Raji (cell line): ENCODE results near the gene PIGR.

Experiments
- POLR2A ChIP-seq: IDR thresholded peaks from 2 replicates; pipeline ENCODE4 v1.6.1; 2011; ENCODE audit warnings: low read depth, low read length, control low read depth; ENCODE audit not compliant: insufficient read depth

PIGR gene

DNA sequence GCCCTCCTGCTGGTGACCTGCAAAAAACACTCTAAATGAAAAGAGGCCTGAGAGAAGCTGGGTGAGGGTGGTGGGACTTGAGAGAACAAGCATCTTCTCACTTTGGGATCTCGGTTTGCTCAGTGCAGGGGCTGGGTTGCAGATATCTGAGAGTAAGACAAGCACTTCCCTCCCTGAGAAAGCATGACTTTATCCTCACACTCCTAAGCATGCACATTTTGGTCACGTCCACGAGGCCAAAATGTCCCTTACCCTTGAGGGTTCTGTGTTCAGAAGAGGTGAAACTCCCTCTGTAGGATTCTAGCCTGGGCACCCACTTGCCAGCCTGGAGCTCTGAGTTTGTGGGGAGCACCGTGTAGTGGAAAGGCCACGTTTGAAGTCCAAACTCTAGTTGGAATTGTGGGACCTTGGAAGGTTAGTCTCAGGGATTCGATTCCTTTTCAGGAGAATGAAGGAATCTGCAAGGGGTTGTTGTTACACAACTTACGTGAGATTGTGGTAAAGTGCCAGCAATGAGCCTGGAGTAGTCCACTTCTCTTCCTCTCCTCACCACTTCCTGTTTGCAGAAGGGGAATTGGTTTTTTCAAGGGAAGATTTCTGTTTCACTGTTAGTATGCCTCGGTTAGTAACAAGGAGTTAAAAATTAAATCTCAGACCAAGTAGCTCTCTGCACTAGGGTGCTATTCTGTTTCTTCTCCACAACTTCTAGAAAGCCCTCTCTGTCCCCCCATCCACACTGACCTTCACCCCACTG lies 21.0 kb upstream of the PIGR start:
- no peak for TF ChIP-seq POLR2A

DNA sequence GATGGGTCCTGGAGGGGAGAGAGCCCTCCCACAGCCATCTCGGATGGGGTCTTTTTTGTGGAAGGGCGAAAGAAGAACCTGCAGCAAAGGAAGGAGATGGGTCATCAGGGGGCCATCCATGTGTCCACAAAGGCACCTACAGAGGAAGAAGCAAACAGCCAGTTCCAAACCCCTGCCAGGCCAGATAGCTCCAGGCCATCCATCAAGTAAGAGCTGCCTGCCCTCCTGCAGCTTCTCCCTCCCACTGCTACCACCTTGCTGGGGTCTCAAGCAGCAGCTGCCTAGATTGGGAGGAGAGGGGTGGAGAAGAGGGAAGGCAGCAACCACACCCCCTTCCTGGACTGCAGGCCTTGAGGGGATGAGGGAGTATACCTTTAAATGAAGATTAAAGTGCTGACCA lies 19.5 kb upstream of the PIGR start:
- TF ChIP-seq POLR2A: no peak

DNA sequence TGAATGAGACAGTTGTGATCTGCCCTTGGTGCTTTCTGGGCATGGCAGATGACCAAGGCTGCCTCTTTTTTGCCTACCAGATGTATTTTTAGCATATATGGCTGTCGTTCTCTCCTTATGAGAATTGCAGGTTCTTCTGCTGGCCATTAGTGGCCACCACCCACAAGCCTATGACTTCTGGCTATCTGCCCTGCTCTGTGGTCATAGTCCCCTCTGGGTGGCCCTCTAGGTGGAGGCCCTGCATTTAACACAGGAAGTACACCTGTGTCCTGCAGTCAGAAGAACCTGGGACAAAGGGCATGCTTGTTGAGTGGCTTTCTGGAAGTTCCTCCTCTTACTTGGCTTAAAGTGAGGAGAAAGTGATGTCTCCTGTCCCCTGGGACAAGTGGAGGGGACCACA lies 17.5 kb upstream of the PIGR start:
- no peak for TF ChIP-seq POLR2A

DNA sequence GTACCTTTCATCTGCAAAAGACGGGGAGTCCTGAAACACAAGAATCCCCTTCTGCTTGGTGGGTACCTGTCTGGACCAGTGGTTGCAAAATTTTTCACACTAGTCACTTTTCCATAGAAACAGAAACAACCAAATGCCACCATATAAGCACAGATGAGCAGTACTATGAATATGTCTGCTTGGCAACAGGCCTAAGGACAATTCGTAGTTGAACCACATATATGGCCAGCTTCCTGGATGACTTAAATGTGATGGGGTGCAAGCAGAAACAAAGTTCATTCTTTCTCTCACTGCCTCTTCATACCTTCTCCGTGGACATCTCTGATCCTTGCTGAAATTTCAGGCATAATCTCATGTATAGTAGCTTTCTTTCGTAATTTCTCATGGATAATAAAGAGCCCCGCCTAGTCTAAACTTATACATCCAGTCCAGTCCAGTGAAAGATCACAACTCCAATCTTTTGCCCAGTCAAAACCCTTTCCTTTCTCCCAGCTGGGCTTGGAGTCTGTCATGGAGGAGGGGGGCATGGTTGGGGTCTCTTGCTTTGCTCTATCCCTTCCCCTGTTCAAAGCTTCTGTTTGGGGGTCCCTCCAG lies 16.9 kb upstream of the PIGR start:
- TF ChIP-seq POLR2A: no peak

DNA sequence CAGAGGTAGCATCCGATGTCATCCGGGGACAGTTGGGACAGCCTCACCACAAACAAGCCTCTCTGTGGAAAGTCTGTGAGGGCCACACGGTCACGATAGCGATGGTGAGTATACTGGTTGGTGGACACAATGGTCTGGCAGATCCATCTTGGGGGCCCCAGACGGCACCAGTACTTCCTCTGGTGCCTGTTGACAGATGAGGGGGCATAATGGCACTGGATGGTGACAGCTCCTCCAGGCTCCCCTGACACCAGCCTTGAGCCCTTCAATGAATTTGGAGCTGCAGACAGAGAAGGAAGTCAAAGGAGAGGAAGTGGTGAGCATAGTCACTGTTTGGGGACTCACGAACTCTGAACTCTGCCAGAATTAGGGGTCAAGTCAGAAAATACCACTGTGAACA lies 16.0 kb upstream of the PIGR start:
- no peak for TF ChIP-seq POLR2A

DNA sequence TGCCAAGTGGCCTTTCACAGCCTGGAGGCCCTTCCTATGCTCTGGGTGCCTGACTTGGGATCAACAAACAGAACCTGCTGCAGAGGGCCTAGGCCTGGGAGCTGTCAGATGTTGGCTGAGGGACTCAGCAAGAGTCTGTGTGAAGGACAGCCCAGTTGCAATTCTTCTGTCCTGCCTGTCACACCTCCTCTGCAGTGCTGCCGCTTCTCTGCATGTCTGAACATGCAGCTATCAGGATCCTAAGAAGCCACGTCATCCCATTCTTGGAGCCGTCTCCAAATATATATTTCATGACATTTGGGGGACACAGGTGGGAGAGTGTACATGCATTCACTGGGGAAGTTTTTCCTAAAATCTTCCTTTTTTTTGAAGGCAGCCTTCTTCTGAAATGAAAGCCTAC lies 15.4 kb upstream of the PIGR start:
- no peak for TF ChIP-seq POLR2A

DNA sequence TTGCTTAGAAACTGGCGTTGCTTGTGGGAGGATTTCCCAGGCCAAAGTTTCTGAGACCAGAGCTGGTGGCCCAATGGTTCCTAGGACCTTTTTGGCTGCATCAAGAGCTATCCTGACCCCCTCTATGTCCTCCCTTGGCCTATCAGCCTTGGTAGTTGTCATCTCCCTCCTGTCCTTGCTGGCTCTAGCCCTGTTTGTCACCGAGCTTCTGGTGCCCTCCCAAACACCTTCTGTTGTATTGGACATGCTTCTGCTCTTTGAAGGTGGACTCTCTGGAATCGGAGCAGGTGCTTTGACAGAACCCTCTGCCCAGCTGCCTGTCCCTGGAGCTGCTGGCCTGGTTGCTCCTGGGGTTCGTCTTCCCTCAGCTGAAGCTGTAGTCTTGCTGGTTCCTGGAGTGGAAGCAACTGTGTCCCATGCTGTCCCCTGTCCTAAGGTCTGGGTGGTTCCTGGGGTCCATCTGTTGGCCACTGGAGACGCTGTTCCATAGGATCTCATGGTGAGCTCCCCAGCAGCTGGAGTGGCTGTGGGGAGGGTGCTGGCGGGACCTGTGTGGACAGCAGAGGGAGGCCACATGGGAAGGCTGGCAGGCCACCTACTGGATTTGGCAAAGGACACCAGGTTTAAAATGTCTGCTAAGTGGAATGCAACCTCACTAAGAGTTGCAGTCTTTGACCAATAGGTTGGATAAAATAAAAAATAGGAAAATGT lies 14.6 kb upstream of the PIGR start:
- TF ChIP-seq POLR2A: no peak

DNA sequence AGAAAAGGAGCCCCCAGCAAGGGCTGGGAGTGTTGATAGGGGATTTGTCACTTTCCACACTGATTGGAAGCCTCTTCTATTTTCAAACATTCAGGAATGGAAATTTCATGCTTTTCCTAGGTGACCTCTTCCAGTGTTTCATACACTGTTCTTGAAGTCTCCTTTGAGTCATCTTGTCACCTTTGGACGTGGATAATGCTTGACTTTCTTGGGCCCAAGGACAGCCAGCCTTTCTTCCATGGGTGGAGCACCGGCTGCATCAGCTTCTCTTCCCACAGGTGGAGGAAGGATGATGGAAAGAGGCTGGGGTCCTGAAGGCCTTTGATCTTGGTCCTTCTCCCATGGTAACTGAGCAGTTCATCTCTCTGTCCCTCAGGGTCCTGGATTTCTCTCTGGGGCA lies 11.9 kb upstream of the PIGR start:
- no peak for TF ChIP-seq POLR2A

DNA sequence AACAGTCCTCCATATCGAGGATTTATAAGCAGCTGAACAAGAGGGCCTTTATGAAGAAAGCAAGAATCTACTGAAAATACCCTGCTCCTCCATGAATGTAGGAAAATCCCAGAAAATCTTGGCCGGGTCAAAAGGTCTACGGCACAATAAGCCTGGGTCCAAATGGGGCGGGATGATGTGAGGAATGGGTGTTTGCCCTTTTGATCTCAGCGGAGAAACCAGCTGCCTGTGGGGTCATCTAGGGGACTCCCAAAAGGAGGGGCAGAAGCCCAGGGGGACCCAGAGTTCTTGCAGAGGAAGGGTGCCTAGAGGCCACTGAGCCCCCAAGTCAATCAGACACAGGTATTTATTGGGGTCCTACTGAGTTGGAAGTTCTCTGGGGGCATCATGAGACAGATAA lies 11.4 kb upstream of the PIGR start:
- TF ChIP-seq POLR2A: no peak

DNA sequence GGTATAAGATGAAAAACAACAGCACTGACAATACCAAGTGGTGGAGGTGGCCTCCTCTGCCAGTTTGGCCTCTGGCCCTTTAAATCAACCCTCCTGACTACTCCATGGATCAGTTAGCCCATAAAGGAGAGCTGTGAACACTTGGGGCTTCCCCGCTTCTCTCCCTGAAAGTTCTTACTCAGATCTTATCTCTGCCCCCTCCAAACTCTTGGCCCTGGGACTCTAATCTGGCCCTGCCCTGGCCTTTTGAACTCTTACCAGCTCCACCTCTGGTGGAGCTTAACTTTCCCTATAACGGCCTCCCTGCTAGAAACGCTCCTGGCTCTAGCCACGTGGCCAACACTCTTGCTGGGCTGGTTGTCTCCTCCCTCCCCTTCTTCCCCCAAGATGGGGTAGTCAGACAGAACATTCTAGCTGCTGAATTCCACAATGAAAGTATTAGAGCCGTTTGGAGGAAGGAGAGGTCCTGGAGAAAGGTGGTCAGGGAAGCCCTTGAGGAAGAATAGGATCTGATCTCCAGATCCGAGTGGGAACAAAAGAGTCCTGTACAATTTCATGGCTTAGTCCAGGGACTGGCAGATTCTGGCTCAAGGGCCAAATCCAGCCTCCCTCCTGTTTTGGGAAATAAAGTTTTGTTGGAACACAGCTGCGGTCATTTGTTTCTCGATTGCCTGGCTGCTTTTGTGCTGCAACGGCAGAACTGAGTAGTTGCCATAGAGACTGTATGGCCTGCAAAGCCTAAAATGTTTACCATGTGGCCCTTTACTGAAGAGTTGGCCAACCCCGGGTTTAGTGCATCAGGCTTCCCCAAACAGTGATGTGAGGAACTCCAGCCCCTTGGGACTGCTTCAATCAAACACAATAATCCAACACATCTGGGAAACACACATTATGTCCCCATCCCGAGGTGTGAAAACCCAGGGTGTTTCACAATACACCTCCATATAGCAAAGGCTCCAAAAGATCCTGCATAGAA lies 9.5 kb upstream of the PIGR start:
- no peak for TF ChIP-seq POLR2A

DNA sequence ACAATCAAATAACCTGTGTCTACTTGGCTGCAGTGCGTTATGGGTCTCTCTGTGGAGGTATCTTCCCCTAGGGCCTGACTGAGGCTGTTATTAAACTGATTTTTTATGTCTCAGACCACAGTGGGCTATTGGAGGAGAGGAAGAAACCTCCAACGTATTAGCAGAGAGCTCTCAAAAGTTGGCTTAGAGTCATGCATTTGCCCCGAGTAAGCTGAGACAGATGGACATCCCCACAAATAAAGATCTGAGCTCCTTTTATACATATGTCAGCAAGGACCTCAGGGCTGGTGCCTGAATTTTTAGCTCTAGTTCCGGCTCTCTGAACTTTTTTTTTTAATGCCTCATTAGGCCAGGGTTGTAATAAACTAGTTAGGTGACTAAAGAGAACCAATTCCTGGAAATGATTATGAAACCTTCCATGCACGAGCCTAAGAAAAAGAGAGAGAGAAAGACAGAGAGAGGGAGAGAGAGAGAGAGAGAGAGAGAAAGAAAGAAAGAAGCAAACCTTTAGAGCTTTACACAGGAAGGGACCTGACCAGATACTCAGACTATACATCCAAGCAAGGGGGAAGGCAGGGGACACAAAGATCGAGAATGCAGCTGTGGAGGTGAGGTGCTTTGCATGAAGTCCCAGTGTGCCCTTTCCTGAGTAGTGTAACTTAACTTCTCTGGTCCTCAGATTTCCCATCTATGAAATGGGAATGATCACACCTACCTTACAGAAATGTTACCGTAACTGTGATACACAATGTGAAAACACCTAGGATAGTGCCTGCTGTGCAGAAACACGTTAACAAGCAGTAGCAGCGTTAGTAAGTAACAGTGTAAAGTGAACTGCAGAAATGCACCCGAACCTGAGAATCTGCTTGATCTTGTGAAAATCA lies 8.4 kb upstream of the PIGR start:
- no peak for TF ChIP-seq POLR2A

DNA sequence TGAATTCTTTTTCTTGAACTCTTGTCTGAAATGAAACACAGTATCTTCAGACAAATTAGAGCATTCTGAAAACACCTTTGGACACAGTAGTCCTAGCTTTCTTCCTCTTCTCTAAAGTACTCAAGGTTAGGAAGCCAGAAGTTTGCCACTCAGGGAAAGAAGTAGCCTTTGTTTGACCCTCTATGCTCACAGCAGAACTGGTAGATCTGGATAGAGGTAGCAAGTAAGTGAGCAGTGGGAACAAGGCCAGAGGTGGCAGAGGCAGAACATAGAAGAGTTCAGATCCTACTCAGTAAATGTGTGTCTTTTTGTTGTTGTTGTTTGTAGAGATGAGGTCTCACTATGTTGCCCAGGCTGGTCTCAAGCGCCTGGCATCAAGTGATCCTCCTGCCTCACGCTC lies 7.4 kb upstream of the PIGR start:
- no peak for TF ChIP-seq POLR2A

DNA sequence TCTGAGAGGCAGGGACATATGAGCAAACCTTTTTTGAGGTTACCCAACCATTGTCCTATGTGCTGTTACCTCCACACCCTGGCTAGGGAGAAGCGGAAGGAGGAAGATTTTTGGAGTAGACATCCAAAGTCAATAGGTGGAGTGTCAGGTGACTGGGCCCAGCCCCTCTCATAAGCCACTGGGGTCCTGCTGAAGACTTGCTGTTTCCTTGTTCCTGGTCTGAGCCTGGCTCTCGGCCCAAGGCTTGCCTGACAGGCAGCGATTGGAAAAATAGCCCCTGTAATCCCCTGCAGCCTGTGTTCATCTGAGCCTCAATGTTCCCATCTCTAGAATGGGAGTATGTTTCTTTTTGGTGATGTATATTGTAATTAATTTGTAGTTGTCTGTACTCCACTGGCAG lies 6.9 kb upstream of the PIGR start:
- TF ChIP-seq POLR2A: no peak

DNA sequence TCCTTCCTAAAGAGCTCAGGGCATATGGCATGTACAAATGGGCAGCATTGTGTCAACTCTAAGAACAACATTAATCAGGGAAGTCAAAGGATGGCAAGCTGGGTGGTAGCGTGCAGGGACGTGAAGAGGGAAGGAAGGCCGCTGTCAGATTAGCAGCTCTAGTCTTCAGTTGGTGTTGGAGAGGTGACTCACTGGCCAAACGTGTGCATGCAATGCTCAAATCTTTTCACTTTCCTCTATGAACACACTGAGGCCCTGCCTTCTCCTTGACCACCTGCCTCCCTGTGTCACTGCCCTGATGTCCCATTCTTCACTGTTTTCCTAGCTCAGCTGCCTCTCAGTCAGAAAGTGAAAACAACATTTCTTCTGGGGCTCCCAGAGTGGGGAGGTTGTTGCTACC lies 5.9 kb upstream of the PIGR start:
- no peak for TF ChIP-seq POLR2A
